ENCODE data around the gene COX6B1. TPM values are rescaled to one million over a fixed set of nuclear protein-coding genes. Genes with fewer than 3 reads are reported as not detected.

COX6B1 gene
- total RNA-seq, 6 experiments from 2014 or later, result 375 to 463 (median 413) TPM

DNA sequence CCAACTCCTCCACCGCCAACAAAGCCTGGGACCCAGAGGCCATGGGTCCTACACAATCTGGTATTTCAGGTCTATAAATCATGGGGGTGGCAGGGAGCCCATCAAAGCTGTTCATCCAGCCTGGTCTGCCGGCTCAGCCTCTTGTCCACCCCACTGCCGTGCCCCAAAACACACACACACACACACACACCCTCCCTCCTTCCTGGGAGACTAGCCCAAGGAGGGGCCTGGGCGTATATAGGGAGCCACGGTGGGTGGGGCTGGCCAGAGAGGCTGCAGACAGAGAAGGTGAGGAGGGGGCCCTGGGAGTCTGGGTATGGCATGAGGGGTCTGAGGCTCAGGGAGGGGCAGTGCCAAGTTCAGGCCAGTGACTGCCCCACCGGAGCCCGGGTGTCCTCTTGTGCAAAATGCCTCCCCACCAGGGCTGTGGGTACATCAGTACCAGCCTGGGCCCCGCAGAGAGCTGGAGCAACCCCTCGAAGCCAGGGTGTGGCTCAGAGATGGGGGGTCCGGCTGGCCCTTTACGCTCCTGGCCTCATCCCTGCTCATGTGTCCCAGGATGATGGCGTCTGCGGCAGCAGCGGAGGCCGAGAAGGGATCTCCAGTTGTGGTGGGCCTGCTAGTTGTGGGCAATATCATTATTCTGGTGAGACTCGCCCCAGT is 18.3 kb downstream of the COX6B1 start, which contains the start of gene UPK1A:
TSS of gene UPK1A (plus strand) at position 267 of the 663 bp plus-strand sequence. CDS start at position 563, 296 bp downstream.
- peaks cover 8% of the 10 kb centered on the region for H3K27me3 Mint-ChIP-seq (ENCODE audit: insufficient read depth)
- no peak within 1 kb of the TSS for H3K4me3 Mint-ChIP-seq
- H3K27ac Mint-ChIP-seq, result no peak within 1 kb of the TSS
- DNase-seq, result no peak
- TF ChIP-seq CTCF (IDR thresholded peaks at IDR 0.05), result no peak
- H3K36me3 Mint-ChIP-seq (ENCODE audit: low read depth), result peaks cover 18% of the 10 kb centered on the region
- peaks cover 6% of the 10 kb centered on the region; the same call in 1 of the 2 replicates for H3K4me1 Mint-ChIP-seq (ENCODE audit: low read depth)
- H3K9me3 Mint-ChIP-seq, result no peaks in the 10 kb centered on the region

- peaks cover 8% of the 10 kb centered on the region for H3K4me1 Mint-ChIP-seq (ENCODE audit: low read depth)
- no peak overlapping the region for H3K27ac Mint-ChIP-seq
- no peak overlapping the region for H3K4me3 Mint-ChIP-seq
- no peaks in the 10 kb centered on the region for H3K9me3 Mint-ChIP-seq
- H3K36me3 Mint-ChIP-seq (ENCODE audit: low read depth), result no peaks in the 10 kb centered on the region
- no peak for TF ChIP-seq CTCF (IDR thresholded peaks at IDR 0.05)
- peaks cover 8% of the 10 kb centered on the region for H3K27me3 Mint-ChIP-seq (ENCODE audit: insufficient read depth)
- no peak for DNase-seq
Observed at GRCh38 chr19:35669566-35669965, 21.4 kb downstream of the COX6B1 start.

DNA sequence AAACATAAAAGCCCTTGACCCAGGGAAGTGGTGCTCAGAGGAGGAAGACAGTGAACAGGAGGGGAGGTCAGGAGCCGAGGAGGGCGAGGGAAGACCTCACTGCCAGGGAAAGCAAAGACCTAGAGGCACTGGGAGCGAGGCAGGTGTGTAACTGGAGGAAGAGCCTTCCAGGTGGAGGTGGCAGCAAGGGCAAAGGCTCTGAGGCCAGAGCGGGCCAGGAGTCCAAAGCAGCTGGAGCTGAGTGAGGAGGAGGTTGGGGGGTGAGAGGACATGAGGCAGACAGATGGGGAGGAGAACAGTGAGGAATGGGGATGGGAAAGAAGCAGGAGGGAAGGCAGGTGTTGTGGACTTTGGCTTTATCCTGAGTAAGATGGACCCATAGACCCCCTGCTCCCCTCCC is 21.9 kb downstream of the COX6B1 start:
- Mint-ChIP-seq H3K36me3 (ENCODE audit: low read depth) (no peaks in the 10 kb centered on the region), H3K27me3 (ENCODE audit: insufficient read depth) (peaks cover 8% of the 10 kb centered on the region), H3K9me3 (no peaks in the 10 kb centered on the region), H3K27ac (no peak overlapping the region), H3K4me3 (no peak overlapping the region), H3K4me1 (ENCODE audit: low read depth) (peaks cover 8% of the 10 kb centered on the region)
- TF ChIP-seq CTCF (IDR thresholded peaks at IDR 0.05), result no peak
- DNase-seq, result no peak

GRCh38 chr19:35670686-35671085 is 22.6 kb downstream of the COX6B1 start:
- Mint-ChIP-seq H3K9me3 (no peaks in the 10 kb centered on the region), H3K4me3 (no peak overlapping the region), H3K4me1 (ENCODE audit: low read depth) (peaks cover 8% of the 10 kb centered on the region), H3K27ac (no peak overlapping the region), H3K36me3 (ENCODE audit: low read depth) (no peaks in the 10 kb centered on the region), H3K27me3 (ENCODE audit: insufficient read depth) (peaks cover 9% of the 10 kb centered on the region)
- DNase-seq, result no peak
- no peak for TF ChIP-seq CTCF (IDR thresholded peaks at IDR 0.05)

DNA sequence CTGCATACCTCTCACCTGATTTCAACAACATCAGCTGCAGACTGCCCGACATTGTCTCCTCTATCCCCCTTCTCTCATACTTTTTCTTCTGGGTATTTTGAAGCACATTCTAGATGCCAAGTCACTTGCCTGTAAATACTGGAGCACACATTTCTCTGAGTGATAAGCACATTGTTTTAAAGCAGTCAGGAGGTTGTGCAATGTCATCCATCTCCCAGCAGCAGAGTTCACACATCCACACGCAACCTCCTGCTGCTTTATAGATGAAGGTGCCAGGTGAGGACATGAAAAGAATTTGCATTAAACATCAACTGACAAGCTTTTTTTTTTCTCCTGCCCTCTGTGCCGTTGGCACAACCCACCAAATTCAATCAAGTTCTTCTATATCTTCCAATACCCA is 23.7 kb downstream of the COX6B1 start:
- Mint-ChIP-seq H3K27me3 (ENCODE audit: insufficient read depth) (peaks cover 16% of the 10 kb centered on the region), H3K36me3 (ENCODE audit: low read depth) (no peaks in the 10 kb centered on the region), H3K4me3 (no peak overlapping the region), H3K9me3 (no peaks in the 10 kb centered on the region), H3K27ac (no peak overlapping the region), H3K4me1 (ENCODE audit: low read depth) (peaks cover 8% of the 10 kb centered on the region)
- DNase-seq, result no peak
- no peak for TF ChIP-seq CTCF (IDR thresholded peaks at IDR 0.05)
